ENCODE measurements around the gene PRDM8. TPM values are rescaled to one million over a fixed set of nuclear protein-coding genes. Genes with fewer than 3 reads are reported as not detected.

PRDM8 gene
- total and polyA plus RNA-seq, 2 of the 4 experiments (the other 2 are of a cell fraction), result 5.7 to 15.8 TPM

DNA sequence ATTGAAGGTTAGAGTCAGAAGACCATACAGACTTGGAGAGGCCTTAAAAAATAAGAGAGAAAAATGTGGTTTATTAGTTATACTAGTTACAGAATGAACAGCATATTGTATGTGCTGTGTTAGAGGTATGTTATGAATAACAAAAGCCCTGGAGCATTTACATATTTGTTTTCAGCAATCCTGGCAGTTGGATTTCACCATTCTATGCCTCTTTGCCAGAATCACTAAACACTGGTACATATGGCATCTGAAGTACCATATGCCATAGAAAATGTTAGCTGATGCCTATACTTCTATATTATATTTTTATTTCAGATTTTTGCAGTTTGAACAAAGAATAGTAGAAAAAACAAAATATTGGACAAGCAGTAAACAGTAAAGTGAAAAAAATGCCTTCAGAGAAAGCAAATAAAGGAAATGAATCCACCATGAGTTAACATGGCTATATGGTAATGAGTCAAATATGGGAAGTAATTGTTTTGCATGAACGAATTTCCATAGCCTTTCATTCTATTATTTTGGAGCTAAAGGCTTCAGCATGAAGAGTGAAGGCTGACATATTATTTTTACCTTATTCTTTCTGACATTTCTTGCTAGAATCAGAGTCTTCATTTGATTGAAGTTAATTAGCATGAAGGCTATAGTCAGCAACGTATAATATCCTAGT is 41.9 kb upstream of the PRDM8 start:
- Histone ChIP-seq H3K14ac (replicated peaks; ENCODE audit: low read depth, low read length) (no peak overlapping the region), H3K27ac (ENCODE audit: insufficient read depth, low read length) (no peak overlapping the region), H2BK120ac (ENCODE audit: low read depth, low read length) (no peak overlapping the region), H3K9me1 (ENCODE audit: insufficient read depth, low read length) (no peaks in the 10 kb centered on the region), H3K4me1 (ENCODE audit: control insufficient read depth, insufficient read depth, low read length) (no peaks in the 10 kb centered on the region), H2AK5ac (ENCODE audit: low read depth, low read length) (no peak overlapping the region), H3K23ac (ENCODE audit: low read depth, low read length) (no peak overlapping the region), H3K18ac (ENCODE audit: low read depth, low read length) (no peak overlapping the region), H4K8ac (ENCODE audit: low read depth in 2 of 2, low read length in 2 of 2) (no peak overlapping the region), H4K5ac (ENCODE audit: low read depth, low read length) (no peak overlapping the region), H3K9ac (ENCODE audit: low read depth, low read length) (no peak overlapping the region), H3K4me2 (ENCODE audit: low read depth, low read length) (no peak overlapping the region), H3K9me3 (ENCODE audit: control insufficient read depth, insufficient read depth, low read length) (peaks cover 2% of the 10 kb centered on the region; the same call in 1 of the 2 replicates), H2AK9ac (replicated peaks; ENCODE audit: low read depth, low read length, poor library complexity) (no peak overlapping the region), H4K91ac (ENCODE audit: insufficient read depth, low read depth, low read length) (no peak overlapping the region), H3K36me3 (ENCODE audit: control insufficient read depth, insufficient read depth, low read length) (no peaks in the 10 kb centered on the region), H3K4me3 (ENCODE audit: insufficient read depth, low read depth, low read length) (no peak overlapping the region), H4K20me1 (ENCODE audit: insufficient read depth, low read length) (no peaks in the 10 kb centered on the region), H3K4ac (ENCODE audit: low read depth, low read length) (no peak overlapping the region), H3K27me3 (ENCODE audit: control insufficient read depth, insufficient read depth, low read length) (no peaks in the 10 kb centered on the region), H2AFZ (replicated peaks; ENCODE audit: low read length, poor library complexity) (no peak overlapping the region), H2BK15ac (ENCODE audit: low read depth, low read length) (no peak overlapping the region), H3K56ac (ENCODE audit: extremely low read depth, insufficient read depth, low read length) (no peak overlapping the region), H3K79me1 (ENCODE audit: low read depth in 1 of 2, low read length in 2 of 2) (no peaks in the 10 kb centered on the region), H2BK20ac (ENCODE audit: low read depth, low read length) (no peak overlapping the region), H2BK5ac (ENCODE audit: low read depth, low read length, poor library complexity, severe bottlenecking) (no peak overlapping the region)
- intact Hi-C loops (cut with micrococcal nuclease) (no loop called here), in situ Hi-C loops (cut with MboI; ENCODE audit: low sequenced_read_pairs) (no loop called here), dilution Hi-C loops (cut with HindIII; ENCODE audit: low sequenced_read_pairs, unreplicated experiment) (no loop called here)
- DNase-seq (no peak), ATAC-seq (ENCODE audit: low read depth) (no peak; the same call in 1 of the 2 replicates)
- no peak for TF ChIP-seq FOS (IDR thresholded peaks at IDR 0.05; ENCODE audit: low read depth, low read length)
- no peak for TF ChIP-seq NFE2L2 (IDR thresholded peaks at IDR 0.05; ENCODE audit: low read depth, low read length)
- WGBS, 2 experiments (ENCODE audit: extremely low coverage in 2 of 2, insufficient read length in 1 of 2), result no CpG with 5 or more reads among the region's 2 CpGs
- no TSS peak for BruUV-seq (replicated peaks)
- CTCF ChIA-PET, result no interaction called here
- POLR2A ChIA-PET (ENCODE audit: unreplicated experiment), result no interaction called here
